ENCODE measurements around the gene STAT1. TPM values are rescaled to one million over a fixed set of nuclear protein-coding genes. Genes with fewer than 3 reads are reported as not detected.

STAT1 gene
- total RNA-seq, 1 experiment from 2014 or later: 73.4 TPM

GRCh38 chr2:191001624-191002023, 12.3 kb downstream of the STAT1 start:
- in situ Hi-C loops (cut with HindIII; ENCODE audit: low pct_unique_long_range_greater_than_20kb, low sequenced_read_pairs) (no loop called here), intact Hi-C loops (cut with micrococcal nuclease; ENCODE audit: unreplicated experiment) (no loop called here)
- H3K9me3 ChIP-seq (ENCODE audit: control insufficient read depth, insufficient read depth, low read depth, low read length): no peaks in the 10 kb centered on the region
- no peak for ATAC-seq
- no TSS peak for BruUV-seq (replicated peaks)
- H3K4me3 ChIP-seq (ENCODE audit: low read depth in 2 of 2, low read length in 2 of 2): no peak overlapping the region
- ChIA-PET CTCF (no interaction called here), POLR2A (no interaction called here)
- TF ChIP-seq REST (IDR thresholded peaks at IDR 0.05; ENCODE audit: insufficient read depth in 1 of 2, low read depth in 2 of 2, low read length in 1 of 2): no peak
- no peak for TF ChIP-seq POLR2AphosphoS5 (IDR thresholded peaks at IDR 0.05; ENCODE audit: low read depth, low read length)
- no peak for TF ChIP-seq SIN3A (IDR thresholded peaks at IDR 0.05; ENCODE audit: borderline replicate concordance, insufficient read depth, low read depth, low read length)
- TF ChIP-seq CTCF (IDR thresholded peaks at IDR 0.05): no peak
- no peak for TF ChIP-seq TCF7L2 (IDR thresholded peaks at IDR 0.05; ENCODE audit: low read depth, low read length)
- H3K4me1 ChIP-seq (ENCODE audit: control insufficient read depth, insufficient read depth, low read length): no peaks in the 10 kb centered on the region
- DNase-seq (ENCODE audit: low read depth, low spot score): no peak
- H3K36me3 ChIP-seq (ENCODE audit: control insufficient read depth, insufficient read depth, low read length): peaks cover 54% of the 10 kb centered on the region
- H3K27ac ChIP-seq (ENCODE audit: low read length): no peak overlapping the region
- no peaks in the 10 kb centered on the region for H3K27me3 ChIP-seq (ENCODE audit: control insufficient read depth, insufficient read depth, low read length)

- H3K4me3 ChIP-seq (ENCODE audit: low read depth in 2 of 2, low read length in 2 of 2): no peak overlapping the region
- no peak for DNase-seq (ENCODE audit: low read depth, low spot score)
- intact Hi-C loops (cut with micrococcal nuclease; ENCODE audit: unreplicated experiment) (no loop called here), in situ Hi-C loops (cut with HindIII; ENCODE audit: low pct_unique_long_range_greater_than_20kb, low sequenced_read_pairs) (no loop called here)
- no peaks in the 10 kb centered on the region for H3K4me1 ChIP-seq (ENCODE audit: control insufficient read depth, insufficient read depth, low read length)
- H3K9me3 ChIP-seq (ENCODE audit: control insufficient read depth, insufficient read depth, low read depth, low read length): no peaks in the 10 kb centered on the region
- peaks cover 54% of the 10 kb centered on the region for H3K36me3 ChIP-seq (ENCODE audit: control insufficient read depth, insufficient read depth, low read length)
- no peaks in the 10 kb centered on the region for H3K27me3 ChIP-seq (ENCODE audit: control insufficient read depth, insufficient read depth, low read length)
- no peak for TF ChIP-seq CTCF (IDR thresholded peaks at IDR 0.05)
- TF ChIP-seq TCF7L2 (IDR thresholded peaks at IDR 0.05; ENCODE audit: low read depth, low read length): no peak
- no peak for TF ChIP-seq SIN3A (IDR thresholded peaks at IDR 0.05; ENCODE audit: borderline replicate concordance, insufficient read depth, low read depth, low read length)
- ATAC-seq: no peak
- ChIA-PET POLR2A (no interaction called here), CTCF (no interaction called here)
- no peak overlapping the region for H3K27ac ChIP-seq (ENCODE audit: low read length)
- BruUV-seq (replicated peaks): no TSS peak
These were observed 12.9 kb downstream of the STAT1 start for GRCh38 chr2:191001032-191001431.
